MG63 (cell line): ENCODE results near the gene COL6A6. TPM values are rescaled to one million over a fixed set of nuclear protein-coding genes. Genes with fewer than 3 reads are reported as not detected.
A peak's percentile ranks its signal among the peaks of the same experiment; 100 is the strongest.

ENCODE experiments used
- DNase-seq: peaks from one replicate; pipeline ENCODE4 v3.0.0-alpha.2; 2020
- H3K27me3 ChIP-seq: fragments of 250-450 bp; sonication (Bioruptor Pico); 2 replicates; pipeline ENCODE4 v1.5.1; 2020; ENCODE audit warnings: mild to moderate bottlenecking, moderate library complexity
- H3K36me3 ChIP-seq: fragments of 250-450 bp; sonication (Bioruptor Pico); 2 replicates; pipeline ENCODE4 v1.5.1; 2020; ENCODE audit warnings: mild to moderate bottlenecking, moderate library complexity
- H3K4me3 ChIP-seq: fragments of 250-450 bp; sonication (Bioruptor Pico); 2 replicates; pipeline ENCODE4 v1.5.1; 2020; ENCODE audit warnings: mild to moderate bottlenecking, moderate library complexity
- H3K9me3 ChIP-seq: fragments of 250-450 bp; sonication (Bioruptor Pico); 2 replicates; pipeline ENCODE4 v1.5.1; 2020; ENCODE audit warnings: mild to moderate bottlenecking, moderate library complexity
- total RNA-seq: library from RNA; depleted of rRNA; stranded (reverse); fragments of >200 nt; shearing (Covaris generic); gene quantifications from 2 replicates; pipeline ENCODE4 v1.2.3, GENCODE V29; 2014; ENCODE audit warnings: low replicate concordance; rRNA removed

COL6A6 gene
- not detected in 2 replicates for total RNA-seq

GRCh38 chr3:130516645-130517512 is at the start of gene COL6A6:
COL6A6 (plus strand) TSS chr3:130517177; CDS start chr3:130560365, 43,188 bp downstream.
- Histone ChIP-seq H3K9me3 (no peaks in the 10 kb centered on the region), H3K27me3 (peaks cover 53% of the 10 kb centered on the region), H3K36me3 (no peaks in the 10 kb centered on the region), H3K4me3 (no peak within 1 kb of the TSS)
- no peak for DNase-seq

- H3K4me3 ChIP-seq: no peak overlapping the region
- H3K36me3 ChIP-seq: no peaks in the 10 kb centered on the region
- no peak for DNase-seq
- peaks cover 16% of the 10 kb centered on the region for H3K27me3 ChIP-seq
- no peaks in the 10 kb centered on the region for H3K9me3 ChIP-seq
Observed at GRCh38 chr3:130468311-130468710, 48.7 kb upstream of the COL6A6 start.

- no peak for DNase-seq
- H3K27me3 ChIP-seq: peaks cover 16% of the 10 kb centered on the region
- H3K4me3 ChIP-seq: no peak overlapping the region
- H3K36me3 ChIP-seq: no peaks in the 10 kb centered on the region
- H3K9me3 ChIP-seq: peaks cover 2% of the 10 kb centered on the region; the same call in 1 of the 2 replicates
Observed at GRCh38 chr3:130470126-130470525, 46.9 kb upstream of the COL6A6 start.

- Histone ChIP-seq H3K4me3 (no peak overlapping the region), H3K36me3 (no peaks in the 10 kb centered on the region), H3K9me3 (peaks cover 3% of the 10 kb centered on the region; the same call in 1 of the 2 replicates), H3K27me3 (peaks cover 16% of the 10 kb centered on the region)
- no peak for DNase-seq
Observed at GRCh38 chr3:130473416-130473815, 43.6 kb upstream of the COL6A6 start.

GRCh38 chr3:130480736-130481135 is 36.2 kb upstream of the COL6A6 start:
- Histone ChIP-seq H3K9me3 (no peaks in the 10 kb centered on the region), H3K27me3 (peaks cover 10% of the 10 kb centered on the region), H3K36me3 (no peaks in the 10 kb centered on the region), H3K4me3 (no peak overlapping the region)
- peak; percentile 13 for DNase-seq

- no peaks in the 10 kb centered on the region for H3K9me3 ChIP-seq
- no peak for DNase-seq
- no peak overlapping the region for H3K4me3 ChIP-seq
- H3K36me3 ChIP-seq: no peaks in the 10 kb centered on the region
- H3K27me3 ChIP-seq: peaks cover 2% of the 10 kb centered on the region; the same call in 1 of the 2 replicates
Observed at GRCh38 chr3:130488288-130488687, 28.7 kb upstream of the COL6A6 start.

- DNase-seq: no peak
Observed at GRCh38 chr3:130488769-130489450, 28.1 kb upstream of the COL6A6 start.

GRCh38 chr3:130490241-130490640 is 26.7 kb upstream of the COL6A6 start:
- H3K36me3 ChIP-seq: no peaks in the 10 kb centered on the region
- H3K9me3 ChIP-seq: no peaks in the 10 kb centered on the region
- no peak for DNase-seq
- H3K27me3 ChIP-seq: no peaks in the 10 kb centered on the region; the same call in 1 of the 2 replicates
- H3K4me3 ChIP-seq: no peak overlapping the region

More at GRCh38 chr3:130488769-130489450, 28.1 kb upstream of the COL6A6 start:
- Histone ChIP-seq H3K36me3 (no peaks in the 10 kb centered on the region), H3K9me3 (no peaks in the 10 kb centered on the region), H3K4me3 (no peak overlapping the region), H3K27me3 (peaks cover 2% of the 10 kb centered on the region)

- H3K4me3 ChIP-seq: no peak overlapping the region
- H3K9me3 ChIP-seq: no peaks in the 10 kb centered on the region
- no peak for DNase-seq
- no peaks in the 10 kb centered on the region for H3K36me3 ChIP-seq
- H3K27me3 ChIP-seq: no peaks in the 10 kb centered on the region; the same call in 1 of the 2 replicates
Observed at GRCh38 chr3:130491431-130491830, 25.5 kb upstream of the COL6A6 start.

GRCh38 chr3:130504701-130505100 is 12.3 kb upstream of the COL6A6 start:
- DNase-seq: no peak
- Histone ChIP-seq H3K27me3 (peaks cover 23% of the 10 kb centered on the region), H3K36me3 (no peaks in the 10 kb centered on the region), H3K4me3 (no peak overlapping the region), H3K9me3 (no peaks in the 10 kb centered on the region)

- Histone ChIP-seq H3K4me3 (no peak overlapping the region), H3K27me3 (peaks cover 25% of the 10 kb centered on the region), H3K9me3 (no peaks in the 10 kb centered on the region), H3K36me3 (no peaks in the 10 kb centered on the region)
- DNase-seq: no peak
Observed at GRCh38 chr3:130506031-130506430, 10.9 kb upstream of the COL6A6 start.

GRCh38 chr3:130507746-130508145 is 9.2 kb upstream of the COL6A6 start:
- no peaks in the 10 kb centered on the region for H3K36me3 ChIP-seq
- H3K9me3 ChIP-seq: no peaks in the 10 kb centered on the region
- DNase-seq: no peak
- peaks cover 28% of the 10 kb centered on the region for H3K27me3 ChIP-seq
- H3K4me3 ChIP-seq: no peak overlapping the region

GRCh38 chr3:130509008-130509407 is 8.0 kb upstream of the COL6A6 start:
- H3K27me3 ChIP-seq: peaks cover 26% of the 10 kb centered on the region
- no peak overlapping the region for H3K4me3 ChIP-seq
- H3K9me3 ChIP-seq: no peaks in the 10 kb centered on the region
- DNase-seq: no peak
- H3K36me3 ChIP-seq: no peaks in the 10 kb centered on the region

GRCh38 chr3:130514681-130515080 is 2.3 kb upstream of the COL6A6 start:
- no peaks in the 10 kb centered on the region for H3K9me3 ChIP-seq
- H3K27me3 ChIP-seq: peaks cover 57% of the 10 kb centered on the region
- no peaks in the 10 kb centered on the region for H3K36me3 ChIP-seq
- no peak overlapping the region for H3K4me3 ChIP-seq
- DNase-seq: no peak

- Histone ChIP-seq H3K4me3 (no peak overlapping the region), H3K27me3 (peaks cover 56% of the 10 kb centered on the region), H3K9me3 (no peaks in the 10 kb centered on the region), H3K36me3 (no peaks in the 10 kb centered on the region)
- peak; percentile 30 for DNase-seq
Observed at GRCh38 chr3:130515755-130516154, 1.2 kb upstream of the COL6A6 start.

GRCh38 chr3:130517602-130518001 is 625 bp downstream of the COL6A6 start:
- Histone ChIP-seq H3K36me3 (no peaks in the 10 kb centered on the region), H3K9me3 (no peaks in the 10 kb centered on the region), H3K4me3 (no peak overlapping the region), H3K27me3 (peaks cover 53% of the 10 kb centered on the region)
- peak; percentile 14 for DNase-seq

GRCh38 chr3:130519754-130520153 is 2.8 kb downstream of the COL6A6 start:
- Histone ChIP-seq H3K27me3 (peaks cover 55% of the 10 kb centered on the region), H3K36me3 (no peaks in the 10 kb centered on the region), H3K4me3 (no peak overlapping the region), H3K9me3 (no peaks in the 10 kb centered on the region)
- no peak for DNase-seq
